GM12873 (cell line): ENCODE data around the gene SEMA4B.

Source experiments
- TF ChIP-seq, protein P1 (sequence below): IDR thresholded peaks from 2 replicates; pipeline ENCODE4 v1.5.1; 2012; ENCODE audit warnings: low read depth, mild to moderate bottlenecking, moderate library complexity, low read length, control low read depth; ENCODE audit not compliant: insufficient read depth; ENCODE audit errors: missing control alignments

The SEMA4B gene

DNA sequence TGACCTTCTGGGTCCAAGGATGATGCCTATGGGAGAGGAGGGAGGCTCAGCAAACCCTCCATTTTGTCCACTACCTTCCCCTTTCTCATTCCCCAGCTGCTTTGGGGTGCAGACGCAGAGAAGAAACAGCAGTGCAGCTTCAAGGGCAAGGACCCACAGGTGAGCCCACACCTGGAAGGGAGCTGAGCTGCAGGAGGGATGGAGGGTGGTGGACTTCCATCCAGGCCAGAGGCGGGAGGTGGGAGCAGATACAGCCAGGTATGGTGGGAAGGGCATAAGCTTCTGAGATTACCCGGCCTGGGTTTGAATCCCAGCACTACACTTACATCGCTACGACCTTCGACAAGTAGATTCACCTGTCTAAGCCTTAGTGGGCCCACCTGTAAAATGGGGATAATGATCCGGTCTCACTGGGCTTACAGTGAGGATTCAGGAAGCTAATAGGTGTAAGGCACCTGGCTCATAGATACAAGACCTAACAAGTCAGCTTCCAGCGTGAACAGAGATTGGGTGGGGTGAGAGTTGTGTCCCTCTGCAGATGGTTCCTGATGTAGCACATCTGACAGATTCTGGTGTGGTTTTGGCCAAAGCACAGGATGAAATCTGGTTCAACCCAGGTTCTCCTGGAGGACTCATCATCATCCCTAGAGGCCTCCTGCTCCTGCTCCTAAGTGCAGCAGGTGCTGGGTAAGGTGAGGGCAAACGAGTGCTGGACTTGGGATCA is 16.7 kb downstream of the SEMA4B start:
- TF ChIP-seq, protein P1, sequence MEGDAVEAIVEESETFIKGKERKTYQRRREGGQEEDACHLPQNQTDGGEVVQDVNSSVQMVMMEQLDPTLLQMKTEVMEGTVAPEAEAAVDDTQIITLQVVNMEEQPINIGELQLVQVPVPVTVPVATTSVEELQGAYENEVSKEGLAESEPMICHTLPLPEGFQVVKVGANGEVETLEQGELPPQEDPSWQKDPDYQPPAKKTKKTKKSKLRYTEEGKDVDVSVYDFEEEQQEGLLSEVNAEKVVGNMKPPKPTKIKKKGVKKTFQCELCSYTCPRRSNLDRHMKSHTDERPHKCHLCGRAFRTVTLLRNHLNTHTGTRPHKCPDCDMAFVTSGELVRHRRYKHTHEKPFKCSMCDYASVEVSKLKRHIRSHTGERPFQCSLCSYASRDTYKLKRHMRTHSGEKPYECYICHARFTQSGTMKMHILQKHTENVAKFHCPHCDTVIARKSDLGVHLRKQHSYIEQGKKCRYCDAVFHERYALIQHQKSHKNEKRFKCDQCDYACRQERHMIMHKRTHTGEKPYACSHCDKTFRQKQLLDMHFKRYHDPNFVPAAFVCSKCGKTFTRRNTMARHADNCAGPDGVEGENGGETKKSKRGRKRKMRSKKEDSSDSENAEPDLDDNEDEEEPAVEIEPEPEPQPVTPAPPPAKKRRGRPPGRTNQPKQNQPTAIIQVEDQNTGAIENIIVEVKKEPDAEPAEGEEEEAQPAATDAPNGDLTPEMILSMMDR = no peak

- TF ChIP-seq, protein P1 = peak; percentile 77
Measured at GRCh38 chr15:90219421-90220141, 18.5 kb downstream of the SEMA4B start.

- TF ChIP-seq, protein P1 = peak; percentile 76
Measured at GRCh38 chr15:90221246-90221900, 20.2 kb downstream of the SEMA4B start.

- TF ChIP-seq, protein P1 = no peak
Measured at GRCh38 chr15:90222547-90222946, 21.4 kb downstream of the SEMA4B start.

DNA sequence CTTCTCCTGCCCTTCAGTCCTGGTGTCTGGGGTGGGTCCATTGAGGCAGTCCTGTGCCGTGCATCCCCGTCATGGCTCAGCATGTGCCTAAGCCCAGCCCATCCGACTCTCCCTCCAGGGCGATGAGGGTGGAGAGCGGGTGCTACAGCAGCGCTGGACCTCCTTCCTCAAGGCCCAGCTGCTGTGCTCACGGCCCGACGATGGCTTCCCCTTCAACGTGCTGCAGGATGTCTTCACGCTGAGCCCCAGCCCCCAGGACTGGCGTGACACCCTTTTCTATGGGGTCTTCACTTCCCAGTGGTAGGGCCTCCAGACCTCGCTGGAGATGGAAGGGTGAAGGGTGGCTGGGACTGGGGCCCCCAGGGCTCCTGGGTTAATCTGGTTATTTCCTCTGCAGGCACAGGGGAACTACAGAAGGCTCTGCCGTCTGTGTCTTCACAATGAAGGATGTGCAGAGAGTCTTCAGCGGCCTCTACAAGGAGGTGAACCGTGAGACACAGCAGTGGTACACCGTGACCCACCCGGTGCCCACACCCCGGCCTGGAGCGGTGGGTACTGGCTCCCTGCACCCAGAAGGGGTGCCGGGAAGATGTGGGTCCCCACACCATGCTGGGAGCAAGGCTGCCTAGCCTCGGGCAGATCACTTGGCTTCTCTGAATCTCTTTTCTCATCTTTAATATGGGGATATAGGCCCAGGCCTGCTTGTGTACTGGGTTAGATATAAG is 22.5 kb downstream of the SEMA4B start:
- TF ChIP-seq, protein P1 = no peak

- TF ChIP-seq, protein P1 = no peak
Measured at GRCh38 chr15:90225047-90225446, 23.9 kb downstream of the SEMA4B start.
